ENCODE results near the gene FKBP4.

FKBP4 gene

DNA sequence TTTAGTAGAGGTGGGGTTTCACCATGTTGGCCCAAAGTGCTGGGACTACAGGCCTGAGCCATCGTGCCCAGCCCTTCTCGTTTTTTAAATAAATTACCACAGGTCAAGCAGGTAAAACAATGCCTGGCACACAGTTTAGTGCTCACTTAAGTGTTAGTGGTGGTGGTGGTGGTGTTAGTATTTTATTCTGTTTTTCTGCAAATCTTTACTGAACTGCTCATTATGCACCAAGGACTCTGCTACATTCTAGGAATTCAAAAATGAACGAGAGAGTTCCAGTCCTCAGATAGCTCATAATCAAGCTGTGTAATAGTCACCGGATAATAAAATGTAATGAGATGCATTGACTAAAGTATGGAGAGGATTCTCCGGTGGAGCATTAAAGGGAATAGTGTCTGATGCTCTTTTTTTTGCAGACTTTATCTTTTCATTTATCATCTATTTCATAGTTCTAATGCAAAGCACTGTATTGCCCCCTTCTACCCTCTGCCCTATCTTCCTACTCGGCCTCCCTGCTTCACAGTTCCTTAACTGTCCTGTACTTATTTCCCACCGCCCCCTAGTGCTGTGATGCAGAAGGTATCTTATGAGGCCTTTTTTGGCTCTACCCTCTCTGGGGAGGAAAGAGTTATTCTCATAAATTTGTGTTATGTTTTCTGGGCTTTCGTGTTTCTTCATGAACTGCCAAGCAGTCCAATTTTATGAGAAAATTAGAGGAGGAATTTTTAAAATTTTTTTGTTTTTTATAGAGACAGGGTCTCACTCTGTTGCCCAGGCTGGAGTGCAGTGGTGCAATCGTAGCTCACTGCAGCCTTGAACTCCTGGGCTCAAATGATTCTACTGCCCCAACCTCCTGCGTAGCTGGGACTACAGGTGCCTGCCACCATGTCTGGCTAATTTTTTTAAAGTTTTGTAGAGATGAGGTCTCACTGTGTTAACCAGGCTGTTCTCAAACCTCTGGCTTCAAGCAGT lies 18.7 kb downstream of the FKBP4 start:
- peak; percentile 21 for DNase-seq (ENCODE audit: low read depth)

DNA sequence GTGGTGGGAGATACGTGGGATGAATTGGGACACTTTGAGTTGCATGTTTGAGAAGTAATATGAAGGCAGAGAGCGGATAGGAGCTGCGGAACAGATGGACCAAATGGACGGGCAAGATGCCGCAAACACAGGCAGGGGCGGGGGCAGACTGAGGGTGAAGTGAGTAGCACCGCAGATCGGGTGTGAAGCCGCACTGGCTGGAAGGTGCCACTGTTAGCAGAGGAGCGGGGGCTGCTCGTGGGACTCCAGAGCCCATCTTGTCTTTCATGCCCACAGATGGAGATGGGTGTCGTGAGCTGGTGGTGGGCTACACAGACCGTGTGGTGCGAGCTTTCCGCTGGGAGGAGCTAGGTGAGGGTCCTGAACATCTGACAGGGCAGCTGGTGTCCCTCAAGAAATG lies 25.0 kb downstream of the FKBP4 start:
- no peak for DNase-seq (ENCODE audit: low read depth)

DNA sequence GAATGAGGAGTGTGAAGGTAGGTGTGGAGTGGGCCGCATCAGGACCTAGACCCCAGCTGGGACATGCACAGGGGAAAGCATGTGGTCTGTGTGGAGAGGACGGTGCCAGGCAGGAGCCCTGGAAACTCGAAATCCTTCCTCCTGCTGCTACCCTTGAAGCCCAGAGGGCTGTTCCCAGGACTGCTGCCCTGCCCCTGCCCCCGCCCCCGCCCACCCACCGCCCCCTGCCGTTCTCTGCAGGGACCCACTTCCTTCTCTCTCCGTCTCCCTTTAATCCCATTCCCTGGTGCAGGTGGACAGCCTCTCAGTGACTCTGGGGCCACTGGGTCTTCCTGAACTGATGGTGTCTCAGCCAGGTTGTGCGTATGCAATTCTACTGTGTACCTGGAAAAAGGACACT lies 25.7 kb downstream of the FKBP4 start:
- no peak for DNase-seq (ENCODE audit: low read depth)

DNA sequence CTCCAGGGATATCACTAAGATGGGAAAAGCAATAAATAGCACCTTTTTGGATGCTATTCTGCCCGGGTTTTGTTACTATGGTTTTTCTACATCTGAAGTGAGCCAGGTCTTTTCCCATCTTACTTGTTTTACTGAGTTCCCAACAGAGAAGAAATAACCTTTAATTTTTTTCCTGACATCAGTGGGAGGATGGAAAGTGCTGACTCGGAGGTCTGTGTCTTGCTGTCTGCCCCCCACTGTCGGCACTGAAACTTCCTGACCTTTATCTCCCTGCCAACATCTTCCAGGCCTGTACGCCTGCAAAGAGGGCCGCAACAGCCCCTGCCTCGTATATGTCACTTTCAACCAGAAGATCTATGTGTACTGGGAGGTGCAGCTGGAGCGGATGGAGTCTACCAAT lies 28.7 kb downstream of the FKBP4 start:
- no peak for DNase-seq (ENCODE audit: low read depth)

DNA sequence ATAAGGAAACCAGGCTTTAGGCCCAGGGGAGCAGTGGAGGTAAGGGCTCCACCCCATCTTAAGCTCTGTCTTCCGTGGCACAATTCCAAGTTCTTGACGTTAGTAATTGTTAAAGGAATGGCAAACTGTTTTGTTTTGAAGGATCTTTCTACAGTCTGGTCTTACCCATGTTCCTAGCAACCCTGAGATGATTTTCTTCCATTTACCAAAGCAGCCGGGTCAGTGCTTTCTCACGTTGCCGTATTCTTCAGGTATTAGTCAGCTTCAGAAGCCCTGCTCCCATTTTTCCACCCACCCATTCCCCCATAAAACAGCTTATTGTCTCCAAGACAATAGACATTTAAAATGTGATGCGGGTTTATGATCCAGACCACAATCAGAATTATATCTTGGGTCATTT lies 29.8 kb downstream of the FKBP4 start:
- no peak for DNase-seq (ENCODE audit: low read depth)

DNA sequence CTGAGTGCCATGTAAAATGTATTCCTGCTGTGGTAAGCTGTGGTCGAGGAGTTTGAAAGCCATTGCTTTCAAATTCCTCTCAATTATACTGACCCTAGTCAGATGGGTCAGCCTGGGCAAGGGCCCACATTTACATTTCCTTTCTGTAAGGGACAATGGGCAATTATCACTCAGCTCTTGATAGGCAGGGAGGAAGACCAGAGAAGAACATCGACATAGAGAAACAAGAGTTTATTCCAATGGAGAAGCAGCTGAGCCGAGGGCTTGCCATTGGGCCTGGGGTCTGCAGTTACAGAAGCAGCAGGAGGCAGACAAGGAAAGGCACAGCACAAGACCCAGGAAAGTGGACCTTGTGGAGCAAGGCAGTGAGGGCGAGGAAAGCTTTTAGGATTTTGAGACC lies 30.4 kb downstream of the FKBP4 start:
- no peak for DNase-seq (ENCODE audit: low read depth)

DNA sequence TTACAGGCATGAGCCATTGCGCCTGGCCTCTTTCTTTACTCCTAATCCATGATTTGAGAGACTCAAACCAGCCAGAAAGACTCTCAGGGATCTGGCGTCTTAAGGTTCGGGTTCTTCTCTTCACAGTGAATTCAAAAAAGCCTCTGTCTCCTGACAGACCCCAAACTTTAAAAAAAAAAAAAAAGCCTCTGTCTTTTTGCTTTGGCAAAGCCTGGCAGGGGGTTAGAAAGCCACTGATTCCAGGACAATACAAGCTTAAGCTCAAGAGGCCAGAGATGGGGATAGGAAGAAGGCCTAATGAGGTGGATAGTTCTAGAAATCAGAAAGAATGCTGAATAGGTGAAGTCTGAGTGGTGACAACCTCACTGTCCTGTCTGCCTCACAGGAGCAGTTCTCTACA lies 31.3 kb downstream of the FKBP4 start:
- DNase-seq (ENCODE audit: low read depth): no peak

DNA sequence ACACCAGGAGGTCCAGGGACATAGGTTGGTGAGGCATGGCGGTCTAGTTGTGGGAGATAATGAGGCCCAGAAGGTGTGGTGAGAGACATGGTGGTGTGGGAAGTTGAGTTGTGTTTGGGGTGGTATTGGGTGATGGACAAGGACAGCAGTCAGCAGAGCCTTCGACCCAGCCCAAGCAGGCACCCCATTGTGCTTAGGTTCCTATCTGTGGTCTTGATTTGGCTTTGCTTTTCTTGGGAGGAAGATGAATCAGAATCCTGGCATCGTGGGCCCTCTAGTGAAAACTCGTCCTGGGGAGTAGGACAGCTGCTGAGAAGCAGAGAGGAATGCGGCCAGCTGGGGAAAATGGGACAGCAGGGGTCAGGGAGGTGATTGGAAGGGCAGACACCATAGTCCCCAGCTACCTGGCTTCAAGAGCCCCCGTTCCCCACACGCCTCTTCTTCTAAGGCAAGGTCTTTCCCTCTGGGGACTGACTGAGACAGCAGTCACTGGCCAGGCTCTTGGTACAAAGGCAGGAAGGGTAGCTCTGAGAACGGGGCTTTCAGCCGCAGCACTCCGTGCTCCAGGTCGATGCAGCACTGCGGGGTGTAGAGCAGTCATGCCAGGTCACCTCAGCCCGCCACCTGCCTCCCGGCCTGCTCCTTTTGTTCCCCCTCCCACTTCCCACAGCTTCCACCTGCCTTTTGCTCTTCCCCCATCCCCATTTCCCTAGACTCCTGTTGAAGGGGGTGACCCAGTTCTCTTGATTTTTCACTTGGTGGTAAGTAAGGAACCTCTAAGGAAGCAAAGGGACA lies 32.1 kb downstream of the FKBP4 start:
- no peak for DNase-seq (ENCODE audit: low read depth)

DNA sequence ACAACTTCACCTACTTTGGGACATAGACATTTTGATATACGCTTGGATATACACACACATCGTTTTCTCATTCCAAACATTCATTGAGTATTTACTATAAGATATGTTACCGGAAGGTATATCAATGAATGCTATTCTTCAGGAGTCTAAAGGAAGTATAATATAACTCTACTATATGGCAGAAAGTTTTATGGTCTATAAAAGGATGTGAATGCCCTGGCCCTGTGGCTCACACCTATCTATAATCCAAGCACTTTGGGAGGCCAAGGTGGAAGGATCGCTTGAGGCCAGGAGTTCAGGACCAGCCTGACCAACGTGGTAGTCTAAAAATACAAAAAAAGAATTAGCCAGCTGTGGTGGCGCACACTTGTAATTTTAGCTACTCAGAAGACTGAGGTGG lies 34.5 kb downstream of the FKBP4 start:
- DNase-seq (ENCODE audit: low read depth): no peak

DNA sequence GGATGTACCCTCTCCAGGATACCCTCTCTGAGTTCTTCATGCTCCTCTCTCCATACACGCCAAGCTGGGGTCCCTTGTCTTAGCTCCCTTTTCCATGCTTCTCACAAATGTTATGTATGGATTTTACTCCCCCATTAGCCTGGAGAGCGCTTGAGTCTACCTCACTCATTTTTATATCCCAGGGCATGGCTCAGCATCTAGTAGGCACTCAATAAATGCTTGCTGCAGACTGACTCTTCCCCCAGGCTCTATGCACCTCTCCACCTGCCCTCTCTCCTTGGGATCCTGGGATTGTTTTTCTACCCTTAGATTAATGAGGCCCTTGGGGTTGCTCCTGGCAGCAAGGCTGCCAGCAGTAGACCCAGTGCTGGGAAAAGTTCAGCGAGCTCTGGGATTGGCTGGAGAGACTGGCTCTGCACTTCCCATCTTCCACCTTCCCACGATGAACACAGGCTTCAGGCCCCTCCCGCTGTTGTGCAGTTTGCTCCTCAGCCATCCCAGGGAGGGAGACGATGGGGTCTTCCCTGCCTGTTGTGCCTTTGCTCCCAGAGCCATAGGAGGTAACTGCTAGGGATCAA lies 37.9 kb downstream of the FKBP4 start:
- DNase-seq (ENCODE audit: low read depth): no peak

DNA sequence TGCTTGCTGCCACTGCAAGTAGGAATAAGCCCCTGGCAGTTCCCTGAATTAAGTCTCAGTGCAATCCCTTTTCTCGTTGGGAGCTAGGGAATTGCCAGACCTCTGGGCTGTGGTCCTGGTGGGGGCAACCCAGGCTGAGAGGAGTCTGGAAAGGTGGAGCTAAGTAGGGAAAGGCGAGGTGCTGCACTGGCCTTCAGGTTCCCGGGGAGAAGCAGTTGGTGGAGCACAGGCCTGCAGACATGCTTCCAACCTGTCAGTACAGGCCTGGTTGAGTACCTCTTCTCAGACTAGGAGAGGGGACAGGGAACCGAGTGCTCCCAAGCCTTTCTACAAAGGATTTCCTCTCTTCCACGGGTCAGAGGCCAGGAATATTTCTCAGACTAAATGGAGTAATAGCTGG lies 38.6 kb downstream of the FKBP4 start:
- no peak for DNase-seq (ENCODE audit: low read depth)

DNA sequence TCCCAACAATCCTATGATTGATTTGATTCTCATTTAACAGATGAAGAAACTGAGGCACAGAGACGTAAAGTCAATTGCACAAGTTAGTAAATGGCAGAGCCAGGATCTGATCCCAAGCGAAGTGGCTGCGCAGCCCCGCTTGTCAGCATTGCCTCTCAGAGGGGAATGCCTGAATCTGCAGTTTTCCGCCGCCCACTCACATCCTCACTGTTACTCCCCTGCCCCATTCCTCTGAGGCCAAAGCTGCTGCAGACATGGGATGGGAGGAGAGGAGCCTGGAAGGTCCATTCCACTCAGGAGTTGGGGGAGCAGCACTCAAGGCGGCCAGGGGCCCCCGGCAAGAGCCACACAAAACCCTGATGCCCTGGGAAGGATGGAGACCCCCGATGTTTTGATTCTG lies 39.0 kb downstream of the FKBP4 start:
- DNase-seq (ENCODE audit: low read depth): no peak

DNA sequence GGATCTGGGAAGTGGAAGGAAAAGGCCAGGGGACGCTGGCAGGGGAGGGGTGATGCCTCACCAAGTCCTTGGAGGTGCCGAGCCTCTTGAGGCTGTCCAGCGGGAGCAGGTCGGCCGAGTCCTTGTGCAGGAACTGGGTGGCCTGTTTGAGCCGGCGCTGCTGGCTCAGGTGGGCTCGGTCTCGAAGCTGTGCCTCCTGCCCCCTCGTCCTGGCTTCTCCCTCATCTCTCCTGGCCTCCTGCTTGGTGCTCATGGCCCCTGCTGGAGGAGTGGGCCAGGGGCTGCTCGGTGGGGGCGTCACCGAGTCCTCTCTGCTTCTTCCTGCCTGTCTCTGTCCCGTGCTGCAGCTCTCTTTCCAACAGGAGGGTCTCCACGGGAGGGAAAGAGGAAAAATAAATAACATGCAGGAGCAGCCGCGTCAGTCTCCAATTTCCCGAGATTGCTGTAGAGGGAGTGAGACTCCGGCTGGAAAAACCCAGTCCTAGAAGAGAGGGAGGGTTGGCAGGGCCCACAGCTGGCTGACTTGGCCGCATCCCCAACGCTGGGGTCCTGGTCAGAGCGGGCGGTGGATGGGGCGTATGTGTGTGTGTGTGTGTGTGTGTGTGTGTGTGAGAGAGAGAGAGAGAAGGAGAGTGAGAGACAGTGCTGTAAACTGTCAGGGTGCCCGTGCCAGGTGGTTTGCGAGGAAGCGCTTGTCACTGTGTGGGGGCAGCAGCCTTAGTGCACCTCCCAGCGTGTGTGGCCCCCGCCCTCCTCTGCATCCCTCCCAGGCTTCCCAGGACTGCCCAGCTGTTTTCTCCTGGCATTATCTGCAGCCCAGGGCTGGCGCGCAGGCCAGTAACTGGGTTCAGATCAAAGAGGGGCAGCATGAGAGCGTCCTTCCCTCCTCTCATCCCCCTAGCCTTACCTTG lies 40.1 kb downstream of the FKBP4 start, which contains the start of gene NRIP2:
NRIP2 (minus strand) TSS at position 455 of the 911 bp plus-strand sequence; CDS start at position 403, 52 bp downstream.
- no peak for DNase-seq (ENCODE audit: low read depth)

DNA sequence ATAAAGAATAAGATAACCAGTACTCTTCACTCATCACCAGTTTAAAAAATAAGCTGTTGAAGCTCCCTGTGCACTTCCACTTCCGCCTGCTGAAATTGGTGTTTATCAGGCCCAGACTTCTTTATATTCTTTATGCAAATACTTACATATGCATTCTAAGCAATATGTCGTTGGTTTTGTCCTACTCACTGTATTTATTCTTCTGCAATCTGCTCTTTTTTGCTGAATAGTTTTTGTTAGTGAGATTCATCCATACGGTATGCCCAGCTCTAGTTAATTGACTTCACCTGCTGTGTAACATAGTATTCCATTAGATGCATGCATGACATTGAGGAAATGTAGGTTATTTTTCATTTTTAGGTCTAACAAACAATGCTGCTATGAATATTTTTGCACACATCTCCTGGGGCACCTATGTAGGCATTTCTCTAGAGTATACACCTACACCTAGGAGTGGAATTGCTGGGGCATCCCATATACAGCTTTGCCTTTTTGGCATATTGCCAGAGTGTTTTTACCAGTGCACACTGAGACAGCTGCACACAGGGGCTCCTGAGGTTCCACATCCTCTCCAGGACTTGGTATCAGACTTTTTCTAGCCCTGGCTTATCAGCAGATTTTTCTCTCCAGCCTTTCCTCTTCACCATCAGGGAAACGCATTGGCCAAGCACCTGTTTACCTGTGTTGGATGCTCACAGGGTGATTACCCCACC lies 41.1 kb downstream of the FKBP4 start:
- DNase-seq (ENCODE audit: low read depth): no peak

DNA sequence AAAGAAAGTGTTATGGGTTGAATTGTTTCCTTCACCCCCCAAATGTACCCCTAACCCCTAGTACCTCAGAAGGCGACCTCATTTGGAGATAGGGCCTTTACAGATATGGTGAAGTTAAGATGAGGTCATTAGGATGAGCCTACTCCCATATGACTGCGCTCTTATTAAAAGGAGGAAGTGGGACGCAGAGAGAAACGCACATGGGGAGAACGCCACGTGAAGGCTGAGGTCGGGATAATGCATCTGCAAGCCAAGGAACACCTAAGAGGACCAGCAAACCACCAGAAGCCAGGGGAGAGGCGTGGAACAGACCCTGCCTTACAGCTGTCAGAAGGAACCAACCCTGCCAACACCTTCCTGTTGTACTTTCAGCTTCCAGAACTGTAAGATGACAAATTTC lies 41.8 kb downstream of the FKBP4 start:
- DNase-seq (ENCODE audit: low read depth): no peak

DNA sequence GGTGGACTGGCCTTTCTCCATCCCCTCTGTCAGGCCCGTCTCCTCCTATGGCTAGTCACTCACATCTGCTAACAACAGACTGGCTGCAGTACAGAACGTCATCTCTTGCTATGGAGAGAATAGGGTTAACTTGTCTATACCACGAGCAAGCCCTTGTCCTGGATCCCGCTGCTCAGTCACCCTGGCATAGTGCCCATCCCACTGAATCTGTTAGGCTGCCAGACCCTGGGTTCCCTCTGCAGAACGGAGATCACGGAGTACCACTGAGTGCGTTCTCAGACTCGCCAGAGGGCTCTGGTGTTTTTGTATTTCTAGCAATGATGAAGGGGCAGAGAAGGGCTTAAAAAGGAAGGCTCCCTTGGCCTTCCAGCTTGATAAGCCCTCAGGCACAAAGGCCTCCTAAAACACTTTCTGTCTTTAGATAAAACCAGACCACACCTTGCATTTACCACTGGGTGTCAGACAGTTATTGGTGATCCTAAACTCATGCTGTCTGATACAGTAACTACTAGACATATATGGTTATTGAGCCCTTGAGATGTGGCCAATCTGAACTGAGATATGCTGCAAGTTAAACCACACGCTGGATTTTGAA lies 46.4 kb downstream of the FKBP4 start:
- DNase-seq (ENCODE audit: low read depth): no peak

DNA sequence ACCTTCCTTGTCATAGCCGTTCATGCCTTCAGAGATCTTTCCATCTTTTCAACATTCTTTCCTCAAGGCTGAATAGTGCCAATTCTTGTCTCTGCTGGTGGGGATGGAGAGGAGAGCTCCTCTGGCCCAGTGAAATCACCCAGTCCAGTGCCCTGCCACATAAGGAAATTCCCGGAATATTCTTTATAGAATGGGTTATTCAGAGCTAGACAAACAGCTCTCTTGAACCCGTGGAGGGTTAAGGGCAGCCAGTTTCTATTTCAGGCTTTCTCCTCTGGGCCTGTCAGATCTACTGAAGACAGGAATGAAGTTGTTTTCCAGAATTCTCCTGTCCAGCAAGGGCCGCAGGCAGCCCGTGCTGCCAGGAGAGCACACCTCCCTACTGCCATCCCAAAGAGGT lies 48.2 kb downstream of the FKBP4 start:
- DNase-seq (ENCODE audit: low read depth): no peak

DNA sequence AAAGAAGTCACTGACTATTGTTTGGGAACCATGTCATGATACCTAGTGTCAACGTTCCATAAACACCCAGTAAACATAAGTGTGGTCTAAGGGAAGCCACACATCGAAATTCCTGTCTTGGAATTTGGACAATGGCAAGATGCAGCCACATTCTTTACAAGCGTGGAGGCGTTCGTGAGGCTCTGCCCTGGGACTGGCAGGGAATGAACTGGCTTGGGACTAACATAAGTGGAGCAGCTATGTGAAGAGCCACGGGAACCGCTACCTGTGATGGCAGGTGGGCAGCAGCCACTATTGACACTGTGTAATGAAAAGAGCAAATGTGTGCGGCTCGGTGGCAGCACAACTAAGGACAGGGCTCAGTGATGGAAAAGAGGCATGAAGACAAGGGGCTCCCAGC lies 50.0 kb downstream of the FKBP4 start:
- no peak for DNase-seq (ENCODE audit: low read depth)

DNA sequence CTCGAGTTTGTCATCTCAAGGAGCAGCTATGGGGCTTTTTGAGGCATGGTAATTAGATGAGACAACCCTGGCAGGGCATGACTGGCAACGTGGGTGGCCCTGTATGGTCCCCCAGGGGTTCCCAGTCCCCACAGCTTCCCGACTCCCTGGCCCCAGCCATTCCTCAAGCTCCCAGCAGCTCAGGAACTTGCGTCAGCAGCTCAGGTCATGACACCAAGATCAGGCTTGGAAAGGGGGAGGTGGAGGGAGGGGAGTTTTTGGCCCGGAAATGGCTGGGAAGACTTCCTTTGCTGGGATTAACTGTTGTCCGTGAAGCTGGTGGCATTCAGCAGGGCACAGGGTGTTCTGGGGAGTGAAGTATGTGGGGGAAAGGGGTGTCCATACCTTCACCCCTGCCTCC lies 50.5 kb downstream of the FKBP4 start:
- DNase-seq (ENCODE audit: low read depth): no peak

DNA sequence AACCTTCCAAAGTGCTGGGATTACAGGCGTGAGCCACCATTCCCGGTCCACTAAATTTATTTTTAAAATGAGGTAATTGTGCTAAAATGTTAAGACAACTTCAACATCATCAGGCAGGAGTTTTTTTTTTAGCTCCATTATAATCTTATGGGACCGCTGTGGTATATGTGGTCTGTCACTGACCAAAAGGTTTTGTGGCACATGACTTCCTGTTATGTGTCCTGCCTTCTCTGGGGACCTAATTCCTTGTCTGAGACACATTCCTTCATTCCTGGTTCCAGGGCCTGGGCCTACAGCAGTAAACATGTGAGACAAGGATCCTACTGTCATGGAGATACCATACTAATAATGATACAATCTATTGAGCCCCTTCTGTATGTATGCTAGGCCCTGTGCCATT lies 57.2 kb downstream of the FKBP4 start:
- DNase-seq (ENCODE audit: low read depth): no peak

DNA sequence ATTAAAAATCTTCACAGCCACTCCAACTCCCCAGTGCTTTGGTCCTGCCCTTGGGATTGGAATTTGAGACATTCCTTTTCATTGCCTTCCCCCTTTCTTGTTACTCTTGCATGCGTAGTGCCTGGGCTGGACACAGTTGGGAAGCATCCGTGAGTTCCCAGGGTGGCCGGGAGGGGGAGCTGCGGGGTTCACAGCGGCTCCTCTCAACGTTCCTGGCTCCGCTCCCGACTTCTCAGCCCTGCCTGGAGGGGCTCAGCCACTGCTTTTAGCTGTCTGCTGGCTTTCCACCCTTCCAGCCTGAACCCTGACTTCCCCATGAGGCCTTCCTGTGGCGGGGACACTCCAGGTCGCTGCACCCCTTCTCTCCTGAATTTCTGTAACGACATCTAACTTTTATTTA lies 58.9 kb downstream of the FKBP4 start:
- peak; percentile 37 for DNase-seq (ENCODE audit: low read depth)
